SIG-M5 (cell line): Measurements from ENCODE around the gene PATJ.
"Not testable (repeated sequence)": the region's sequence is repeated elsewhere in the genome, so short reads cannot be mapped to it uniquely, and the experiment has no call there.

Experiments
- DNase-seq: peaks from one replicate; lab custom pipeline; 2025; lab: John Stamatoyannopoulos, UW

PATJ gene

DNA sequence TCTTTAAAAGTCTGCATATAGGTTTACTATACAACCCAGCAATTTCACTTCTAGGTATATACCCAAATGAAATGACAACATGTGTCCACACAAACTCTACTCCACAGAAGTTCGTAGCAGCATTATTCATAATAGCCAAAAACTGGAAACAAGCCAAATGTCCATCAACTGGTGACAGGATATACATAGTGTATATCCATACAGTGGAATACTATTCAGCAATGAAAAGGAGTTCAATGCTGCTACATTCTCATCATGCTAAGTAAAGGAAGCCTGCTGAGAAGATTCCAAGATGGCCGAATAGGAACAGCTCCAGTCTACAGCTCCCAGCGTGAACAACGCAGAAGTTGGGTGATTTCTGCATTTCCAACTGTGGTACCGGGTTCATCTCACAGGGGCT, 200.6 kb downstream of the PATJ start:
- no peak for DNase-seq

DNA sequence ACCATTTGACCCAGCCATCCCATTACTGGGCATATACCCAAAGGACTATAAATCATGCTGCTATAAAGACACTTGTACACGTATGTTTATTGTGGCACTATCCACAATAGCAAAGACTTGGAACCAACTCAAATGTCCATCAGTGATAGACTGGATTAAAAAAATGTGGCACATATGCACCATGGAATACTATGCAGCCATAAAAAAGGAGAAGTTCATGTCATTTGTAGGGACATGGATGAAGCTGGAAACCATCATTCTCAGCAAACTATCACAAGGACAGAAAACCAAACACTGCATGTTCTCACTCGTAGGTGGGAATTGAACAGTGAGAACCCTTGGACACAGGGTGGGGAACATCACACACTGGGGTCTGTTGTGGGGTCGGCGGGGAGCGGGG, 206.4 kb downstream of the PATJ start:
- not testable (repeated sequence) for DNase-seq

DNA sequence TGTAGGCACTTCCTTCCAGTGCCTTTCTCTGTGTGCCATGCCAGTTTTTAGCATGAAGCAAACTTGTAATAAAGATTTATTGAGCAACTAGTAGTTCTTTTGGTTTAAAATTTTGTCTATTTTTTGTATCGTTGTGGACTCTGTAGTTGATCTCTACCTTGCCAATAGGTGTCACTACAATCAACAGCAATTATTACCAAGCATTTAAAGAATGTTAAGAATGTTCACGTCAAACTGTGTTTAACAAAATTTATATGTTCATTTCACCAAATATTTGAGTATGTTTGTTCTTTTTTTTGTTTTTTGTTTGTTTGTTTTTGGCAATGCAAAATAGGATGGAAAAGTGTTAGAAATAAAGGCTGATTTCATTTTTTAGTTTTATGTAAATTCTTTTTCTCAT, 208.1 kb downstream of the PATJ start:
- DNase-seq: no peak

DNA sequence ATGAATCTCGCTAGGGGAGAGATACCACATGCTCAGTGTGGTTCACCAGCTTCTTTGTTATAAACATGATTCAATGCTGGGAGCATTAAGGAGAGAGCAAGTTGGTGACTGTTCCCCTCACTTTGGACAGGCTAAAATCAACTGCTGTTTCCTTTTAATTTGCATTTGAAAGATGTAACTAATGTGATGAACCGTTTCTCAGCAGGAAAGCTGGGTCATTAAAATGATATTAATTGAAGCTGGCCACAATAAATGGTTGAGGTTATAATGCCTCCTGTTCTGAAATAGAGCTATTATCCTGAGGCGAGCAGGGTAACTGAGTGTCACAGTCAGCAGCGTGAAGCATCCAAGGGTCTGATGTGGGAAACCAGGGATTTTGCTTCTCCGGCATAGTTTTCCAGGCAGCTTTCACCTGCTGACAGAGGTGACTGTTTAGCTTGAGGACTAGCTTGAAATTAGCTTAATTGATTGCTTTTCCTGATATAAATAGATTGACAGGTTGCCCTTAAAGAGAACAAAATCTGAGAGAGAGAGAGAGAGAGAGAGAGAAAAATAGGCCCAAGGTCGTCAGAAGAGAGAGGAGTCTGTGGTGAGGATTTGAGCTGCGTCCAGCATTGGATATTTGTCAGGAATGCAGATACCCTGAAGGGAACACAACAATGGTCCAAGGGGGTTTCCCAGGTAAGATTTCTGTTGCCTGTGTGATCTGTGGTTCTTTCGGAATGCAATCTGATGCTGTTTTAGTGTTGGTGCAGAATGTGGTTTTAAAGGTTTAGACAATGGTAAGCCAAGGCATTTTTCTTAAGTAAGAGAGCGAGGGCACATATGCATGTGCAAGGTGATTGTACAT, 209.7 kb downstream of the PATJ start:
- DNase-seq: no peak

DNA sequence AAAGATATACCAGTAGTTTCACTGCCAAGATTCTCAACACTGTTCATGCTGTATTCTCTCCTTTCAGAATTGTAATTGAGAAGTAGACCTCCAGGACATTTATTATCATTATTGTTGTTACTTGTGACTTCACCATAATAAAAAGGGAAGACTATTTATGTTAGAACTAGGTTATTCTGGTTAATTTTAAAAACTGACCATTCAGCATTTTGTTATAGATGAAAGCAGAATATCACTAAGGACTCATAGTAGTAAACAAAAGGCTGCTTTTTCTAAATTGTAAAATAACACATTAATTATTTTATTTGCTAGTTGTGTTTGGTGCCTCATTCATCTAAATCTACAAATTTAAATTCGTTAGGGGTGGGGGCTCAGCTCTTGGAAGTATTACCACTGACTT, 210.4 kb downstream of the PATJ start:
- DNase-seq: no peak

DNA sequence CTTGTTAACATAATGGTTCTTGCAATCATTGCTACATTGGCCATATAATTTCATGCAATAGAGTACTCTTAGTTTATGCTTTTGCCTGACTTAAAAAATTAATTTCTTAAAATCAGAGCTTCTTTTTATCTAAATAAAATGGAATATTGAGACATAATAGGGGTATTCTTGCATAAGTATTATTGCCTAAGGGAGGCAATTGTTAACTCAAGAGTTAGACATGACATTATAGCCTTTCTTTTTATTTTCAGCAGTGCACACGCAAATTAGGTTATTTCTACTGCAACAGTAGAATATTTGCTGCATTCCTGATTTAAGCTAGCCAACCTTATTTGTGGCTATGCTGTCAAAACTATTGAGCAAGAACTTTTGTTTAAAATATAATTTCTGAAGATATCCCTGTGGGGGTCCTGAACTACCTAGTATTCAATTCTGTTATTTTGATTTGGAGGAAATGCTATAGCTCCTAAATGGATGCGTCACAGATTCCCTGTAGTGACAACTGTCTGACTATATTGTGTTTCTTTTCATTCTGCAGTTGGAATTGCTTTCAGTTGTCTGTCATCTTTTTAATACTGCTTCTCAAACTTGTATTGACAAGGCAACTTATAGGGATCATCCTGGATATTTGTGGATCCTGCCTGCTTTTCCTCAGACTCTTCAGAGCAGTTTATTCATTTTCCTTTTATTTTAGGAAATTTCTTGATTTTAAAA, 211.0 kb downstream of the PATJ start:
- no peak for DNase-seq

DNA sequence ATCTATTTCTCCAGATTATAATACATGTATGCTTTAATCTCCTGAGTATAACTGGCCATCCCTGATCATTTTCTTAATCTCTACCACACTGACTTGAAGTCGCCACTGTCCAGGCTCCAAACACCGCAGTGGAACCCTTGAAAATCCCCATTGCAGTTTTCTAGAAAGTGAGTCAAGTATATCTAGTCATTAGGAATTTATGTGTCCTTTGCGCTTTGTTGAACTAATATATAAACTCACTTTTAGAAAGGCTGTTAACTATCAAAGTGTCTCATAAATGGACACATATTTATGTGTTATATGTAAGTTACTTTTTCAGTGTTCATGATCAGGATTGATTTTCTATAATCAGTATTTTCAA, 211.5 kb downstream of the PATJ start:
- DNase-seq: no peak

DNA sequence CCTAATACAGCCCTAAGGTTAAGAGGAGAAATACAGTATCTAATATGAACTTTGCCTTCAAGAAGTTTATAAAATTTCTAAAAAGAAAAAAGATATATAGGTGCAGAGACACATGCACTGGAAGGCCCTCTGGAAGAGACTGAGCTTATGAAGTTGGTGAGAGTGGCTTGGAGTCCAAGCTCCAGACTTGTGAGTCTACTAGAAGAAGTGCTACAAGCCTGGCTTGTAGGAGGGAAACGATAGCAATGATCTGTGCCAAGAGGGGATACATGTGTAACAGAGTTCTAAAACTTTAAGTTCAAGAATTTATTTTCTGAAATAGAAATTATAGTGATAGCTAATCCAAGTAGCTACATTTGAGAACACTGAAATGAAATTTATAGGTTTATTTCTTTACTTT, 213.0 kb downstream of the PATJ start:
- no peak for DNase-seq

DNA sequence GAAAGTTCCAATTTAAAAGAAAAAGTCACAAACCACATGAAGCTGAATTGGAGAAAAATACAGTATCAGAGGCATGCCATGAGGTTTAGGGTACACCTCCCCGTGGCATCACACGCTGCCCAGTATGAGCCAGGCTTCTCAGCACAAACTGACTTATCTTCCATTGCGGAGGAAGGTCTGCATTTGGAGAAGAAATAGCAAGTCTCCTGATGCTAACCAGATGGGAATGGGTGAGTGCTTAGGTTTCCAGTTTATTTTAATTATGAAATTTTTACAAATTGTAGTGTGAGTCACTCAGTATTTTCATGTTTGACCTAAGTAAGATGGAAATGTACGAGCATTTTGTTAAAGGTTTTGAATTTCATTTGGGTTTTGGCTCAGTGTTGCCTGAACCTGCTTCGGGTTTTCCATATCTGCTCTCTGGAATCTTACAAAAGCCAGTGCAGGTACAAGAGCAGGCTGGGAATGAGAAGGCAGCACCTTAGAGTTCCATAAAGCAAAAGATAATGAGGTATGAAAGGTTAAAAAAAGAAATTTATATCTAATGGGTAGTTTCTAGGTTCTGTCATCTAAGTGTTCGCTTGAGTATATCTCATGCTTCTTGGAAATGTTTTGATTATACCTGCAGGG, 213.9 kb downstream of the PATJ start:
- no peak for DNase-seq

DNA sequence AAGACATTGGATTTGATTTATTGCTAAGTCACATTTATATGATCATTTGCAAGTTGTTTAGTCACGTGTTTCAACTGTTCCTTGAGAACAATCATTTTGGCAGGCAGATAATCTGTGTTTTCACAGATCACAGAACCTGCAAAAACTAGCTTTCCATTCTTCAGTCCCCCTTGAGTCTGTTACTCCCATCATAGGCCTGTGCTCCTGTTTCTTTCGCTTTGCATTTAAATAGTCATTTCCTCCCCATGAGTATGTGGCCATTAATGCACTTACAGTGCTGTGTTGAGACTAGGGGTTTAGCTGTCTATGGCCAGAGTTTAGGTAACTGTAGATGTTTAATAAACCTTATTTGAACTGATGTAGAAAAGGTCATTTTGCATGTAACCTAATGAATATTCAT, 214.5 kb downstream of the PATJ start:
- no peak for DNase-seq

DNA sequence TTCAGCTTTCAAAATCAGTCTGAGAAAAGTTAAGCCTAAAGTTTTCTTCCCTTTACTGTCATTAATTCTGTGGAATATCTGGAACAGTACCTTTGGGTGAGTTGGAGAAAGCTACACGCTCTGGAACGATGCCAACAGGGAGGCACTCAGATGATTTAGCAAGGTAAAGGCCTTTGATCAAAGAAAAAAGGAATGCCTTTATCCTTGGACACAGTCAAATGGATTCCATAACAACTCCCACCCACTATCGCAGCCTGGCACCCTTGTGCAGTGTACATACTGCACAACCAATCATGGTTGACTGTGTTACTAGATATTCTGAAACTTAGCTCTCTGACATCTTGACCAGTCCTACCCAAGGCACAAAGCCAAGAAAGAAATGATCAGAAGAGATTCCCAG, 218.7 kb downstream of the PATJ start:
- no peak for DNase-seq

DNA sequence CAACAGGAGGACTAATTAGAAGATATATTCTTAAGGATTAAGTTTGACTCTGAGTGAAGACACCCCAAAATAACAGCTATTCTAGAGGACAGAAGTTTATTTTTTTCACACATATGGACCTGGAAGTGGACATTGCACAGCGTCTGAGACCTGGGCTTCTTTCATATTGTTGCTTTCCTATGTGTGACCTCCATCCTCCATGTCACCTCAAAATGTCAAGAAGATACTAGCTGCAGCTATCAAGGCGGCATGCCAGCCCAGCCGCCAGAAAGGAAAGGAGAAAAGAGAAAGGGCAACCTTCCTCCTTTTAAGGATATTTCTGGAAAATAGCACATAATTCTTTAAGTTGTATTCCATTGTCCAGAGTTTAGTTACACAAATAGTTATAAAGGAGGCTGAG, 220.4 kb downstream of the PATJ start:
- DNase-seq: no peak

DNA sequence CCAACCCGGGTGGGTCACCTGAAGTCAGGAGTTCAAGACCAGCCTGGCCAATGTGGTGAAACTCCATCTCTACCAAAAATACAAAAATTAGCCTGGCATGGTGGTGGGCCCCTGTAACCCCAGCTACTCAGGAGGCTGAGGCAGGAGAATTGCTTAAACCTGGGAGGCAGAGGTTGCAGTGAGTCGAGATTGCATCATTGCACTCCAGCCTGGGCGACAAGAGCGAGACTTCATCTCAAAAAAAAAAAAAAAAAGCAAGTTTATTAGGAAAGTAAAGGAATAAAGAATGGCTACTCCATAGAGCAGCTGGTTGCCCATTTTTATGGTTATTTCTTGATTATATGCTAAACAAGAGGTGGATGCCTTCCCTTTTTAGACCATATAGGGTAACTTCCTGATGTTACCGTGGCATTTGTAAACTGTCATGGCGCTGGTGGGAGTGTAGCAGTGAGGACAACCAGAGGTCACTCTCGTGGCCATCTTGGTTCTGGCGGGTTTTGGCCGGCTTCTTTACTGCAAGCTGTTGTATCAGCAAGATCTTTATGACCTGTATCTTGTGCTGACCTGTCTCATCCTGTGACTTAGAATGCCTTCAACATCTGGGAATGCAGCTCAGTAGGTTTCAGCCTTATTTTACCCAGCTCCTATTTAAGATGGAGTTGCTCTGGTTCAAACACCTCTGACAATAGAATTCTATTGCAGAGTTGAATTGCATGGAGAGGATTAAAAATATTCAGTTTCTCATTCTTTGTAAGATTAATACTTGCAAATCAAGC, 224.4 kb downstream of the PATJ start:
- DNase-seq: not testable (repeated sequence)

DNA sequence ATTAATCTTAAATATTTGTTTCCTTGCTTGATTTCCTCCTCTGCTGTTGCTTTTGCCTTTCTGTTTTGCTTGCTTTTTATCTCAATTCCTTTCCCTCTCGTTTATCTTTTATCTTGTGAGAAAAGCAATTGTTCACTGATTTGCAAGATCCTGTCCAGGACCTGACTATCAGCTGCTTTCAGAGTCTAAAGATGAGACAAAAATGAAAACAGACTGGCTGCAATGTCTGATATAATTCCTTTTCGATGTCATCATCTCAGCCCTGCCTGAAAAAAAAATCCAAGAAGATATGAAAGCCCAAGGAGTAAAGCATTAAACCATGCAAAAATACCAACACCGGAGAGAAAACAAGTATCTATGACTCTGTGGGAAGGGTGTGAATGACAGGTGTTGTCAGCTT, 225.5 kb downstream of the PATJ start:
- no peak for DNase-seq

DNA sequence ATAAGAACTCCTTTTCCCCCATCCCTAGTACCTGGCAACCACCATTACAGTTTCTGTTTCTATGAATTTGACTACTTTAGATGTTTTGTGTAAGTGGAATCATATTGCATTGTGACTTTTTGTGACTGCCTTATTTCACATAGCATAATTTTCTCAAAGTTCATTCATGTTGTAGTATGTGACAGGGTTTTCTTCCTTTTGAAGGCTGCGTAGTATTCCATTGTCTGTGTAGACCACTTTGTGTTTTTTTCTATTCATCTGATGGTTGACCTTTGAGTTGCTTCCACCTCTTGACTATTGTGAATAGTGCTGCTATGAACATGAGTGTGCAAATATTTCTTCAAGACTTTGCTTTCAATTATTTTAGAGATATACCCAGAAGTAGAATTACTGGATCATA, 226.6 kb downstream of the PATJ start:
- no peak for DNase-seq

DNA sequence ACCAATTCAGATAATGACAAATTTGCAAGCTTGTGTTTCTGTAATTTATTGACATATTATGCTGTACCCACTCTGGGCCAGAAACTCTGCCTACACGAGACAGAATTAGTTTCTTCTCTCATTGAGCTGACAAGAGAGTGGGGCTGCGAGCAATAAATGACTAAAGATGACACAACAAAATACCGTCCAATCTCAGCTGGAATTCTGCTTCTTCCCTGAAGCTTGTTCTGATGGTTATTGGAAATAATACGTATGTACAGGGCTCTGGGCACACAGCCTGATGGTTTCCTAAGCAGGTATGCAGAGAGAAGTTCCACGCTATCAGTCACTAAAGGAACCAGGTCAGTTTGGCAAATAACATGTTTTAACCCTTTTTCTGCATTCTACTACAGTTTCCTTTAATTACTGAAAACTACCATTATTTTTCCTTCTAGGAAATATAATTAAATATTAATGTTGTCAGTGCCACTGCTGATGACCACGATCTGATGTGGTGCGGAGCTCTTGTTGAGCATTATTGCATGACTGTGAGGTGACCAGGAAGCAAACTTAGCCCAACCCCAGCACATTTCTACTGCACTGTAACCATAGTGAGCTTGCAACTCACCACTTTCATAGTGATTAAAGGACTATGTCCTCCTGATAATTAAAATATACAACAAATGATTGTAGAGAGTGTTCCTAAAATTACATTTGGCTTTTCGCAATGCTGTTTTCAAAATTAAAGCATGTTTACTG, 231.0 kb downstream of the PATJ start:
- DNase-seq: no peak

DNA sequence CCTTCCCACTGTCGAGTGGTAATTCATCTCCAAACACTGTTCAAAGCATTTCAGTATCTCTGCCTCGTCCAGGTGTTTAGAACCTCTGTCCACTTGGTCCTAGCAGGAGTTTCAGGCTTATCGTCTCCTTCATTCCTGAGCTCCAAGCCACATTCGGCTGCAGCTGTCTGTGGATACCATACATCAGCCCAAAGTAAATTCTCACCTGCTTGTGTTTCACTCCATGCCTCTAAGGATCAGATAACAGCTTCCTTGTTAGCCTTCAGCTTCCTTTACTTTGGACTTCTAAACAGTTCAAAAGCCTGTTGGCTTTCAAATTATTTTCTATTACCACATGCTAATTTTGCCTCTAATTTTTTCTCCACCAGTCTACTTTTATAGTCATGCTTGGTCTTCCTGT, 233.4 kb downstream of the PATJ start:
- DNase-seq: no peak

DNA sequence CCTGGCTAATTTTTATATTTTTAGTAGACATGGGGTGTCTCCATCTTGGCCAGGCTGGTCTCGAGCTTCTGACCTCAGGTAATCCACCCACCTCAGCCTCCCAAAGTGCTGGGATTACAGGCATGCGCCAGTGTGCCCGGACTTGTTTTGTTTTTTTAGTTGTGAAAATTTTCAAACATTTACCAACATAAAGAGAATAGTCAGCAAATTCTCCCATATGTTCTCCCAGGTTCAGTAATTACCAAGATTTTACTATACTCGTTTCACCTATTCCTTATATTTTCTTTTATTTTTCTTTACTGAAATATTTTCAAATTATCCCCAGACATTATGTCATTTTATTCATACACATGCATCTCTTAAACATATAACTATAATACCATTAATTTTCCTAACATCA, 234.3 kb downstream of the PATJ start:
- no peak for DNase-seq

DNA sequence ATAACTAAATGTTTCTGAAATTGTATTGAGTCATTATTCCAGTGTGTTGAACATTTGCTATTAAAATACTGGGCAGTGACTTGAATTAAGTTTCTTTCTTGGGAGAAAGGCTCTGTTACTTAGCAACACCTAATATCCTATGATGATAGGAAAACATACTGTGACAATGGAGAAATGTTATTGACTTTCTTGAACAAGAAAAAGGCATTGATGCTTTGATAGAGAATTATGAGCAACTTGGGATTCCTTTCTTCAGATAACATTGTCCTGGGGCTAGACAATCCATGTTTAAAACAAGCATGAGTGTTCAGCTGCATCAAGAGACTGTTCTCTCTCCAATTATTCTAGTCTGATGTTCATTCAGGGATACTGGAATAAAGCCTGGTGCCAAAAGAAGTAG, 236.5 kb downstream of the PATJ start:
- DNase-seq: no peak

DNA sequence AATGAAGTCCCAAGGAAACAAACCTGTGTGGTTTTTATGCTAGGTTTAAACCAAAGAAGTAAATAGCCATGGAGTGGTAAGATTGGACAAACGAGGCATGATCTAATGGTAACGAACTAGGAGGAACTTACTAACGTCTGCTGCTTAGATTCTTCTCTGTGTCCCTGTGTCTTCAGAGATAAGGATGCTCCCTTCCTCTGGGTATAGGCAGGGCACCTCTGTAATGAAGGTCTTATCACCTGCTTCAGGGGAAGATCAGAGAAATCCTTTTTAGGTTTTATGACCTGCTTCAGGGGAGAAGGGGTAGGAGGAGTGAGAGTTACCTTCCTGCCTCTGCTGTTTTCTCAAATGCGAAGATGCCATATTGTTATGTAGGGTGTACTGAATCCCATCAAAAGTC, 237.4 kb downstream of the PATJ start:
- DNase-seq: no peak

DNA sequence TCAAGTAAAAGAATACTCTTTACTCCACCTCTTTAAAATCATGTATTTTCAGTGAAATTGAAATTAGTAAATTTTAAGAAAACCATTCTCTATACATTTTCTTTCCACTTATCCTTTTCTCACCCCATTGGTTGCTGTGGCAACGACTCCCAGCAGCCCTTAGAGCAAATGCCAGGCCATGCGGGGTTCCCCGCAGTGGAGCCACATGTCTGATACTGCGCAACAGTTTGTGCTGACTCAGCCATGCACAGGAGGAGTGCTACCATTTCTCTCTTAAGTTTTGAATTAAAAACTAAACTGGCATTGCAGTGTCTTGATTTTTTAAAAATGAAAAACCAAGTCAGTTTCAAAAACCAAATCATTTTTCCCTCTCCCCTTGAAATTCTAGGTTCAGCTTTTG, 238.3 kb downstream of the PATJ start:
- DNase-seq: no peak
